DND-41 (cell line): Measurements from ENCODE around the gene SLC27A3.

Experiments
- ATAC-seq: fragments of 200-7000 bp; cut with Tn5 transposase; 3 replicates; pipeline ENCODE4 v1.9.1; 2021; ENCODE audit warnings: low read depth; ENCODE audit not compliant: insufficient read depth
- DNase-seq: peaks from one replicate; pipeline ENCODE4 v3.0.0-alpha.2; 2020
- H2AFZ ChIP-seq: 2 replicates; pipeline ENCODE4 v1.6.0; 2012; ENCODE audit warnings: low read depth, low read length
- H3K27ac ChIP-seq: 2 replicates; pipeline ENCODE4 v1.5.1; 2012; ENCODE audit warnings: low read length, inconsistent platforms
- H3K27me3 ChIP-seq: fragments of 200-600 bp; sonication (generic); 2 replicates; pipeline ENCODE4 v1.6.0; 2012; ENCODE audit warnings: low read length, mild to moderate bottlenecking, inconsistent platforms; ENCODE audit not compliant: insufficient read depth, poor library complexity
- H3K36me3 ChIP-seq: 2 replicates; pipeline ENCODE4 v1.5.1; 2012; ENCODE audit warnings: low read length, inconsistent platforms; ENCODE audit not compliant: insufficient read depth
- H3K4me1 ChIP-seq: 2 replicates; pipeline ENCODE4 v1.5.1; 2012; ENCODE audit warnings: mild to moderate bottlenecking, low read length; ENCODE audit not compliant: insufficient read depth
- H3K4me2 ChIP-seq: 2 replicates; pipeline ENCODE4 v1.6.0; 2012; ENCODE audit warnings: mild to moderate bottlenecking, moderate library complexity, low read length, inconsistent platforms; ENCODE audit not compliant: insufficient read depth
- H3K4me3 ChIP-seq, 2 experiments: fragments of 200-600 bp in 1 of 2; shearing (Covaris generic) in 1 of 2; 2 replicates each; pipeline ENCODE4 v1.5.1; 2012 to 2016; ENCODE audit warnings: inconsistent platforms in 2 of 2, low read length in 2 of 2, mild to moderate bottlenecking in 2 of 2, low read depth in 1 of 2, moderate library complexity in 1 of 2
- H3K79me2 ChIP-seq: 2 replicates; pipeline ENCODE4 v1.6.0; 2012; ENCODE audit warnings: low read length, inconsistent platforms; ENCODE audit not compliant: insufficient read depth
- H3K9ac ChIP-seq: 2 replicates; pipeline ENCODE4 v1.6.0; 2012; ENCODE audit warnings: low read depth, mild to moderate bottlenecking, inconsistent platforms, low read length, moderate library complexity
- H3K9me3 ChIP-seq: 2 replicates; pipeline ENCODE4 v1.5.1; 2012; ENCODE audit warnings: low read length, moderate library complexity, mild to moderate bottlenecking, inconsistent platforms; ENCODE audit not compliant: insufficient read depth, severe bottlenecking
- H4K20me1 ChIP-seq: 2 replicates; pipeline ENCODE4 v1.6.0; 2012; ENCODE audit warnings: low read length; ENCODE audit not compliant: insufficient read depth
- CTCF ChIP-seq: IDR thresholded peaks from 2 replicates; pipeline ENCODE4 v1.5.1; 2012; ENCODE audit warnings: borderline replicate concordance, low read length, moderate library complexity, mild to moderate bottlenecking; ENCODE audit not compliant: poor library complexity, severe bottlenecking; ENCODE audit errors: extremely low read depth
- EZH2 ChIP-seq: IDR thresholded peaks from 3 replicates; pipeline ENCODE4 v1.6.1; 2012; ENCODE audit warnings: borderline replicate concordance, low read depth, mild to moderate bottlenecking, moderate library complexity, low read length, inconsistent platforms; ENCODE audit not compliant: severe bottlenecking

SLC27A3 gene

GRCh38 chr1:153783233-153784190 is 8.3 kb downstream of the SLC27A3 start:
- H3K36me3 ChIP-seq = no peaks in the 10 kb centered on the region
- peak overlapping the region; percentile 93 for H3K27ac ChIP-seq
- H3K27me3 ChIP-seq = no peaks in the 10 kb centered on the region
- no peaks in the 10 kb centered on the region for H3K79me2 ChIP-seq
- H3K4me3 ChIP-seq = peak overlapping the region; percentile 52 to 73
- ATAC-seq (peak; percentile 93), DNase-seq (peak; percentile 95)
- H3K9me3 ChIP-seq = no peaks in the 10 kb centered on the region
- peaks cover 16% of the 10 kb centered on the region for H3K4me1 ChIP-seq
- H4K20me1 ChIP-seq = no peaks in the 10 kb centered on the region
- H3K4me2 ChIP-seq = peak overlapping the region; percentile 89
- H2AFZ ChIP-seq = peak overlapping the region; percentile 98
- H3K9ac ChIP-seq = peak overlapping the region; percentile 87
- no peak for TF ChIP-seq EZH2
- TF ChIP-seq CTCF = no peak

GRCh38 chr1:153786038-153786790 is 11.0 kb downstream of the SLC27A3 start:
- no peak overlapping the region for H3K9ac ChIP-seq
- DNase-seq = no peak
- peaks cover 19% of the 10 kb centered on the region for H3K4me1 ChIP-seq

GRCh38 chr1:153789478-153790034 is 14.3 kb downstream of the SLC27A3 start:
- peak; percentile 37 for DNase-seq
- Histone ChIP-seq H3K4me3 (no peak overlapping the region), H3K27me3 (no peaks in the 10 kb centered on the region), H4K20me1 (no peaks in the 10 kb centered on the region), H2AFZ (no peak overlapping the region), H3K9ac (no peak overlapping the region), H3K79me2 (no peaks in the 10 kb centered on the region), H3K36me3 (no peaks in the 10 kb centered on the region), H3K4me1 (peaks cover 3% of the 10 kb centered on the region; the same call in 1 of the 2 replicates), H3K4me2 (no peak overlapping the region), H3K9me3 (no peaks in the 10 kb centered on the region), H3K27ac (no peak overlapping the region)
- TF ChIP-seq CTCF (no peak), EZH2 (no peak)
- ATAC-seq = peak; percentile 57

More at GRCh38 chr1:153786038-153786790, 11.0 kb downstream of the SLC27A3 start:
- Histone ChIP-seq H3K4me3 (no peak overlapping the region), H3K27me3 (no peaks in the 10 kb centered on the region), H3K4me2 (no peak overlapping the region), H3K9me3 (no peaks in the 10 kb centered on the region), H3K36me3 (no peaks in the 10 kb centered on the region), H3K79me2 (no peaks in the 10 kb centered on the region), H4K20me1 (no peaks in the 10 kb centered on the region), H2AFZ (no peak overlapping the region), H3K27ac (no peak overlapping the region)
- TF ChIP-seq EZH2 (no peak), CTCF (no peak)
- no peak for ATAC-seq
